HTR-8/SVneo (cell line): Measurements from ENCODE around the gene IMMP2L.

ENCODE experiments used
- DNase-seq: peaks from one replicate; pipeline ENCODE4 v3.0.0; 2011; ENCODE audit warnings: low spot score, mixed read lengths; ENCODE audit not compliant: insufficient read length
- FAIRE-seq: peaks from 2 replicates; lab custom pipeline; 2011; peaks lifted over from hg19 to GRCh38; lab: Jason Lieb, UNC

Gene IMMP2L

DNA sequence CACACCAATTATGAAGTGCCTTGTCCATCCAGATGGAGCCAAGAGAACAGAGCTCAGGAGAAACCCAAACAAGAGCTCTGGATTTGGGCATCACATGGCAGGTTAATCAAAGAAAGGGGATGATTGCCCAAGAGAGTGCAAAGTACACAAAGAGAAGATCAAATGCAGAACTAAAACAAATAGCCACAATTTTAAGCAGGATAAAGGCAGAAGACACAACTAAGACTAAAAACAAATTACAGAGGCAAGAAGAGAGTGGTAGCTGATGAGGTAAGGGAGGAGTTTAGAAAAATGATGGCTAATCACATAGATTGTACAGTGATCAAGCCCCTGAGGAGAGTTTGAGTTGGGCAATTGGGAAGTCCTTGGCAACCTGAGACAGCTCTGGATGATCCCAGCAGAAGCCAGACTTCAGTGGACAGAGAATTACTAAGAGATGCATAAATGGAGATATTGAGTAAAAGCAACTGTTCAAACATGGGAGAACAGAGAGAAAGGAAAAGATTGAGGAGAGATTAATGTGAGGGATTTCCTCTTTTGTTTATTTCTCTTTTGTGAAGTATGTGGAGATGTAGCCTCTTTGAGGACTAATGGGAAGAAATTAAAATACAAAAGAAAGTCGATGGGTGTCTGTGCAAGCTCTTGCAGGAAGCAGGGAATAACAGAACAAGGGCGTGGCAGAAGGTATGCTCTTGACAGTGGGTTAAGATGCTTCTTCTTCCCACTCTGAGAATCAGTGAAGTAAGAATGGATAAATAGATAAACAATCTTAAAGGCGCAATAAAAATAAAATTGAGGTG lies 369.5 kb downstream of the IMMP2L start:
- FAIRE-seq (no peak), DNase-seq (no peak)

DNA sequence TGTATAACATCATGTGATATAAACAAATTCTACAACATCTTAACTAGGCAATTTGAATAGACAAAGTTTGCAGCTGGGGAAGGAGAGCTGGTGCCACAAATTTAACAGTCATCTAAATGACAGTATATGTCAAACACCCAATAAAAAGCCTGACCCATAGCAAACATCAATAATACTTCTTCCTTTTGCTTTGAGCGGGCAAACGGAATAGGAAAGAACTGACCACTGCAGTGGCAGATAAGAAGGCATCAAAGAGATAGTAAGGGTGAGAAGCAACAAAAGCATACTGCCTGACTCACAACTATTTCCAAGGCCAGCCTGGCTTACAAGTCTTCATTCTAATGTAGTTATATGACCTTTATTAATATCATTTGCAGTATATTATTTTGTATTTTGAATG lies 371.5 kb downstream of the IMMP2L start:
- FAIRE-seq: no peak
- DNase-seq: no peak

GRCh38 chr7:111184987-111185386 lies 377.3 kb downstream of the IMMP2L start:
- DNase-seq (no peak), FAIRE-seq (no peak)

DNA sequence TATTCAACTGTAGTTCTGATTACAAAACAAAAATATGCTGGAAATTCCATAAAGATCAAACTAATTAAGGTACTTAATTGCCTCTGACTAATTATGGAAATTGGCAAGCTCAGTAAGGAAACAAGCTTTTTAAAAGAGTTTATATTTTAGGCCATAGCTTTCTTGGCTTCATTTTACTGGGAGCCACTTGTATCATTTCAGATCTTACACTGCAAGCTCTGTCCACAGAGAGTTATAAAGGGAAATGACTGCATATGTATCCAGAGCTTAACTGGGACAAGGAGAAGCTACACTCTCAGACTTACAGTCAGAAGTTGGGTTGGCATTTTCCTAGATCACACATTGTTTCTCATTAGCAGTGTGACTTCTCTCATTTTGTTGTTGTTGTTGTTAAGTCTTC lies 379.0 kb downstream of the IMMP2L start:
- DNase-seq: no peak
- FAIRE-seq: no peak

DNA sequence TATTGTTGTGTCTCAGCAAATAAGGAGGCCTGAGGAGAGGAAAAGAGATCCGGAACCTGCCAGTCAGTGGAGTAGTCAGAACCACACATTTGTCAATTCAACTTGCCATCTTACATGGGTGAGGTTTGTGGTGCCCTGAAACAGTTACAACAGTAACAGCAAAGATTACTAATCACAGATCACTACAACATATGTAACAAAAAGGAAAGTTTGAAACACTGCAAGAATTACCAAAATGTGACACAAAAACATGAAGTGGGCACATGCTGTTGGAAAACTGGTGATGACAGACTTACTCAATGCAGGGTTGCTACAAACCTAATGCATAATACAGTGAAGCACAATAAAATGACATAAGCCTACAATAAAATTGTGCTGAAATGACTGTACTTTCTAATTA lies 382.0 kb downstream of the IMMP2L start:
- DNase-seq: no peak
- FAIRE-seq: no peak

- FAIRE-seq (no peak), DNase-seq (no peak)
These were observed 386.3 kb downstream of the IMMP2L start for GRCh38 chr7:111175908-111176441.

- no peak for FAIRE-seq
- no peak for DNase-seq
These were observed 387.8 kb downstream of the IMMP2L start for GRCh38 chr7:111174510-111174909.

- no peak for DNase-seq
- no peak for FAIRE-seq
These were observed 388.3 kb downstream of the IMMP2L start for GRCh38 chr7:111173990-111174389.

- DNase-seq (no peak), FAIRE-seq (no peak)
These were observed 388.8 kb downstream of the IMMP2L start for GRCh38 chr7:111173528-111173927.

- DNase-seq (no peak), FAIRE-seq (no peak)
These were observed 389.6 kb downstream of the IMMP2L start for GRCh38 chr7:111172564-111173257.

DNA sequence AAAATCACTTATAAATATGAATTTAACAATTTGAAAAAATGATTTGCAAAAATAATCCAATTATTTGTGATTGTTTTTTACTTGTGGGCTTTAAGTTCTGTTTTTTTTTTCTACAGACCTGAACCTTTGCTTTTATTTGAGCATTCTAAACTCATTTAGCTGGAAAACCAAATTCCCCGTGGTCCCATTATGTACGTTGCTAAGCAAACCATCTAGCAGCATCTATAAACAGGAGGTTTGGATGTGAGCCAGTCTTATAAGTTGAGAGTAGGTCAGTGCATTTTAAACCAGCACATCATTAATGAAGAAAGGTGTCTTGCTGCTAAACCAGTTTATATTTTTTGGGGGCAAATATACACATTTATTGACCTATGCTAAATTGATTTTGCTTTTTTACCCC lies 394.1 kb downstream of the IMMP2L start:
- DNase-seq (no peak), FAIRE-seq (no peak)

DNA sequence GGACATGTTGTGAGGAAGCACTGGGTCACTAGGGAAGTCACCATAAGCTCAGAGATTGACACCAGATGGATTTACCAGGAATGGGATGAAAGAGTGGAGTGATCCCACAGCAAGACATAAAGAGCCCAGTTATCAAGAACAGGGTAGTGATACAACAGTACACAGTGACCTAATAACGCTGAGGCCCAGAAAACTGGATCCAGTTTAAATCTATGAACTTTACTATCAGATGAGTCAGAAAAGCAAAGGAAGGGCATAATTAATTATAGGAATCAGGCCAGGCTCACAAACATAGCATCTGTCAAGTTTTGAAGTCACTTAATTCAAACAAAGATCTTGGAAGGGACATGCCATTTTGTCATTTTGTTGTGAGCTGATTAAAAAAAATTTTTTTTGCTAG lies 397.9 kb downstream of the IMMP2L start:
- DNase-seq (no peak), FAIRE-seq (no peak)

DNA sequence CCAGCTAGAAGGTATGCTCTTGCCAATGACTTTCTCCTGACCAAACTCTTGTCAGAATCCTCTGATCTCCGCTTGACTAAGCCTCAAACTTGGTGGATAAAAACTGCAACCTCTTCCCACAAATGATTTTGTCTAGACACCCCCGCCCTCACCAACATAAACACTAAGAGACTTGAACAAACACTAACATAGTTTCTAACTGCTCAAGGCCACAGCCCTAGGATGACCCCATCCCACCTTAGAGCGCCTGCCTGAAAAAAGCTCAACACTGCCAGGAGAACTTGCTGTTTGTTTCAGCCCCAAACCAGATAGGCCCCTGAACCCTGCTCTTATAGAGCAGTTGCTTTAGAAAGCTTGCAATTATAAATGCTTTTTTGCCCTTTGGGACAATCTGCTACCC lies 399.6 kb downstream of the IMMP2L start:
- DNase-seq (no peak), FAIRE-seq (no peak)

GRCh38 chr7:111160297-111160696 lies 402.0 kb downstream of the IMMP2L start:
- DNase-seq (no peak), FAIRE-seq (no peak)

GRCh38 chr7:111159426-111159825 lies 402.9 kb downstream of the IMMP2L start:
- no peak for FAIRE-seq
- no peak for DNase-seq

DNA sequence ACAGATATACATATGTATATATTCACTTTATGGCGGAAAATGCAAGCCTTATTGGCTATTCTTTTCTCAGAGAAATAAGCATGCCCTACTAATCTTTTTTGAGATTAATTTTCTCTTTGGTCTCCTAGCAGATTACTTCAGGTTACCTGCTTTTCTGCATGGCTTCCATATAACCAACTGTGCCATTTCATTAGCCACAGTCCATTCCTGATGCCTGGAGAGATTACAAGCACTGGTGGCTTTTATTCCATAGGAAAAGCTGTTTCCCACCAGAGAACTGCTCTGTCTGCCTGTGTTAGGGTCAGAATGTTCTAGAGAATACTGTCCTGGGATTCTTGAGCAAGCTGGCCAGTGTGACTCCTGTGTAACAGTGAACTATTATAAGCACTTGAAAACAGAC lies 411.6 kb downstream of the IMMP2L start:
- DNase-seq (no peak), FAIRE-seq (no peak)

GRCh38 chr7:111147708-111148533 lies 414.4 kb downstream of the IMMP2L start:
- FAIRE-seq (no peak), DNase-seq (no peak)

DNA sequence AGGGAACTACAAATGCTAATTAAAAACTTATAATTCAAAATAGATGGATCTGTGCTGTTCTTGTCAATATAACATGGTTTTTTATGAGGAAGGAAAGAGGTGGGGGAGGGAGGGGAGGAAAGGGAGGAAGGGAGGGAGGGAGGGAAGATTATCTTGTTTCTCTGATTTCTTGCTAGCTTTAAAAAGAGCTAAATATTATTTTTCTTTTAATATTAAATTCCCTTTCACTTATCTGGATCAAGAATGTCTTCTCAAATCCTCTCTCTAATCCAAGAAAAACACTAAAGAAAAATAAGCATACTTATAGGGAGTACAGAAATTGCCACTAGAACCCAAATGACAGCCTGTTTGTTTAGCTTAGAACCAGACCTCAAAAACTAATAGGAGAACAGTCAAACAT lies 416.2 kb downstream of the IMMP2L start:
- DNase-seq (no peak), FAIRE-seq (no peak)

GRCh38 chr7:111145472-111145871 lies 416.8 kb downstream of the IMMP2L start:
- FAIRE-seq: no peak
- no peak for DNase-seq

DNA sequence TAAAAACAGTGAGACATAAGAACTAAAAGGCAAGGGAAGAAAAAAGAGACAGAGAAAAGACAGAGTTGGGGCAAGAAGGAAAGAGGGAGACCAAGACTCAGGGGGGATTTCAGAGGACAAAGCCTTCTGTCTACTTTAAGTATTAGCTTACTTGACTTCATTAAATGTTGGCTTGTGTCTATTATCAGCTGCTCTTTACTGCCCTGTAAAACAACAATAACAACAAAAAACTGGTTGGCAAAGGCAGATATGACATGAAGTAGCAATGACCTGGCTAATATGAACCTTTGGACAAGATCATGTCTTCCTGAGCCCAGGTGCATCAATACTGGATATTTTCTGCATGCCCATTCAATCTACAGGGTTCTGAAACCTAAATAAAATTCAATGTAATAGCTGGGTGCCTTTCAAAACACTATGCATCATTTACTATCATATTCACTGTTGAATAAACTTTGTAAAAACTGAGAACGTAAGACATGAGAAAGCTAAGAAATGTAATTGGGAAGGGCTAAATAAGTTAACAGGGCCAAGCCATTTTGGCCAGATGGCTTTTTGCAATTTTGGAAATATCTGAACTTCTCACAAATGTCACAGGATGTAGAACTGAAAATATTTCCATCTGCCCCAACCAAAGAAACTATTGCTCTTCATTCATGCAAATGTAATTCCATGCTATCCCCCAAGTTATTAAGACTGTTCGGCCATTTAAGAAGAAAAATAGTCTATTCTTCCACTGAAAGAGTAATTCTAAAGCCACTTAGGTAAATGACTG lies 422.0 kb downstream of the IMMP2L start:
- FAIRE-seq: no peak

More for the DNA sequence above, 422.0 kb downstream of the IMMP2L start:
- DNase-seq: no peak
